Inferior parietal cortex (tissue), 1 donor: ENCODE data around the gene ZNF562.

Source experiments
- DNase-seq: peaks from one replicate; pipeline ENCODE4 v3.0.0-alpha.2; 2016; ENCODE audit errors: extremely low spot score

The ZNF562 gene

DNA sequence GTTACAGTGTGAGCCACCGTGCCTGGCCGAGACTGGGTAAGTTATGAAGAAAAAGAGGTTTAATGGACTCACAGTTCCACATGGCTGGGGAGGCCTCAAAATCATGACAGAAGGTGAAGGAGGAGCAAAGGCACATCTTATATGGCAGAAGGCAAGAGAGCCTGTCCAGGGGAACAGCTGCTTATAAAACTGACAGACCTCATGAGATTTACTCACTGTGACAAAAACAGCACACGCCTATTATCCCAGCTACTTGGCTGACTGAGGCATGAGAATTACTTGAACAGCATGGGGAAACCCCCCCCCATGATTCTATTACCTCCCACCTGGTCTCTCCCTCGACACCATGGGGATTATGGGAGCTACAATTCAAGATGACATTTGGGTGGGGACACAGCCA is 30.4 kb downstream of the ZNF562 start:
- no peak for DNase-seq

DNA sequence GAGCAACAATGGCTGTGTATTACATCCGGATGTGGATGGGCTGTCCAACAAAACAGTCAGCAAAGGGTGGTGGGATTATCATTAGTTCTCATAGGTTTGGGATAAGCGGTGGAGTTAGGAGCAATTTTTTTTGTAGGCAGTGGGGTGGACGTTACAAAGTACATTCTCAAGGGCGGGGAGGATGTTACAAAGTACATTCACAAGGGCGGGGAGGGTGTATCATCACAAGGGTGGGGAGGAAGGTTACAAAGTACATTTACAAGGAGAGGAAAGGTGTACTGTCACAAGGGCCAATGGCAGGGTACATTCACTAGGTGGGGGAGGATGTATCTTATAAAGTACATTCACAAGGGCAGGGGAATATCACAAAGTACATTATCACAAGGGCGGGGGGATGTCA is 33.1 kb downstream of the ZNF562 start:
- DNase-seq: no peak

GRCh38 chr19:9640956-9641355 is 33.9 kb downstream of the ZNF562 start:
- no peak for DNase-seq

DNA sequence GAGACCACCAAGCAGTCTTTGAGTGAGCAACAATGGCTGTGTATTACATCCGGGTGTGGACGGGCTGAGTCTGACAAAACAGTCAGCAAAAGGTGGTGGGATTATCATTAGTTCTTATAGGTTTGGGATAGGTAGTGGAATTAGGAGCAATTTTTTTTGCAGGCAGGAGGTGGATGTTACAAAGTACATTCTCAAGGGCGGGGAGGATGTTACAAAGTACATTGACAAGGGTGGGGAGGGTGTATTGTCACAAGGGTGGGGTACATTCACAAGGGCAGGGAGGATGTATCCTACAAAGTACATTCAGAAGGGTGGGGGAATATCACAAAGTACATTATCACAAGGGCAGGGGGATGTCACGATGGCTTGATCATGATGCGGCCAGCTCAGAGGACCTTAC is 38.9 kb downstream of the ZNF562 start:
- DNase-seq: no peak

DNA sequence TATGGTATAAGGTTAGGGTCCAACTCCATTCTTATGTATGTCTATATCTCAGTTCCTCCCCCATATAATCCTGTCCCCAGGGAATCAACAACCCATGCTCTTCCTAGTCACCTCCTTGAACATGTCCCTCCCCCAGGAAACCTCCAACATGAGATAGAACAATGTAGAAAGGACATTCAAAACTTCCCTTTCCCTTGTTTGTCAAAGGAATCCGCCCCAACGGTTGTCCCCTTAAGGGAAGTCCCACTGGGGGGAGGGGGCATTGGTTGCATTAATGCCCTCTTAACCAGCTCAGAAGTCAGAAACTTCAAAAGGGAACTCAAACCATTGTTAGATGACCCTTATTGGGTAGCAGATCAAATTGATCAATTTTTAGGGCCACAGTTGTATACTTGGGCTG is 47.0 kb downstream of the ZNF562 start:
- no peak for DNase-seq

GRCh38 chr19:9622531-9622930 is 52.4 kb downstream of the ZNF562 start:
- DNase-seq: no peak

DNA sequence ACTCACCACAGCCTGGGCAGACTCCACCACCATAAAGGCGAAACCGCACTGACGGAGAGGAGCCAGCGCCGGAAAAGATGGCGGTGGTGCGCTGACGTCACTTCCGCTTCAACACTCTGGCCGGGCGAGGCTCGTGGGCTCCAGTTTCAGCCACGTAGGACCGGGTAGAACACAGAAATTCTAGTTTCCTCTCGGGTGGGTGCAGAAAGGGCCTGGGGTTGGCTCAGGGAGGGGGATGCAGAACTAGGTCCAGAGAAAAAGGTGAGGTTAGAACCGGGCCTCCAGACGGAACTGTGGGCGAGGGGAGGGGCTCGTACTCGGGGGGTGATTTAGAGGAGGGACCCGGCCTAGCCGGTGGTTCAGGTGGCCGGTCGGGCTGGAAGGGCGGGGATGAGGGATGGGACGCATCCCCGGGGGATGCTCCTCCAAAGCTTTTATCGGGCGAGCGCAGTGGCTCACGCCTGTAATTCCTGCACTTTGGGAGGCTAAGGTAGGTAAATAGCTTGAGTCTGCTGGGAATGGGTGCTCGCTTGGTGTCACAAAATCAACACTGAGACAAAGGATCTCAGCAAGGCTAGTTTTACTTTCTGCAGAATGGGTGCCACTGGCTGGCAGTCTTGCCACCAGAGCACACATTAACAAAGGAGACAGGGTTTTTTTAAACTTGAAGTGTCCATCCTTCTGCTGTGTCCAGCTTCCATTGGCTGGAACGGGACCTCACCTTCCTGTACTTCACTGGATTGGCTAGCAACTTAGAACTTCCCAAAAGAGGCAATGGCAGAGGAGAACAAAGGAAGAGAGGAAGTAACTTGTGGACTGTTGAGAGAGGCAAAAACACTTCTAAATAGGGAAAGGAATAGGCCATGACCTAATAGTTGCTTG is 53.5 kb downstream of the ZNF562 start, which contains the start of gene ZNF561:
TSS of gene ZNF561 (minus strand) at position 77 of the 882 bp plus-strand sequence. CDS start 1,776 bp downstream, outside the sequence.
- DNase-seq: peak; percentile 90

DNA sequence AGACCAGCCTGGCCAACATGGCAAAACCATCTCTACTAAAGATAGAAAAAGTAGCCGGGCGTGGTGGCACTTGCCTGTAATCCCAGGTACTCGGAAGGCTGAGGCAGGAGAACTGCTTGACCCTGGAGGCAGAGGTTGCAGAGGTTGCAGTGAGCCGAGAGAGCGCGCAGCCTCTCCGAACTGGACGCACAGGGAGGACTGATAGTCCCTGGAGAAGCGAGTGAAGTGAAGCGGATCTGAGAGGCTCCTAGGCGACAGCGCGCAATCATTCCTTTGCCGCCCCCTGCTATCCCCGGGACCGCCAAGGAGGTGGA is 54.1 kb downstream of the ZNF562 start:
- DNase-seq: no peak

GRCh38 chr19:9615844-9616243 is 59.1 kb downstream of the ZNF562 start:
- DNase-seq: no peak

DNA sequence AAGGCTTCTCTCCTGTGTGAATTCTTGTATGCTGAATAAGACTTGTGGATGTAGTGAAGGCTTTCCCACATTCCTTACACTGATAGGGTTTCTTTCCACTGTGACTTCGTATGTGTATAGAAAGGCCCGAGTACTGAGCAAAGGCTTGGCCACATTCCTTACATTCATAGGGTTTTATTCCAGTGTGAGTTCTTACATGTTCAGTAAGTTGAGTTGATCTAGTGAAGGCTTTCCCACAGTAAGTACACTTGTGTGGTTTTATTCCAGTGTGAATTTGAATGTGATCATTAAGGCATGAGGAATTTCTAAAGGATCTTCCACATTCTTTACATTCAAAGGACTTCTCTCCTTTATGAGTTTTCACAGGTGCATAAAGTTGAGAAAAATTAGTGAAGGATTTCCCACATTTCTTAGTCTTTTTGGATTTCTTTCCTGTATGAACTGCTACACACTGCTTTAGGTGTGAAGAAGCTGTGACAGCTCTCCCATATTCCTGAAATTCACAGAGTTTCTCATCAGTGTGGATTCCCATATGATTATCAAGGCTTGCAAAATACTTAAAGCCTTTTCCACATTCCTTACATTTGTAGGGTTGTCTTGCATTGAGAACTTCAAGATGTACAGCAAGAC is 64.3 kb downstream of the ZNF562 start:
- no peak for DNase-seq

- DNase-seq: no peak
Observed at GRCh38 chr19:9608912-9609311, 66.0 kb downstream of the ZNF562 start.

- no peak for DNase-seq
Observed at GRCh38 chr19:9597027-9597426, 77.9 kb downstream of the ZNF562 start.
